Suprapubic skin (tissue), 4 donors: ENCODE measurements around the gene KLHL10. TPM values are rescaled to one million over a fixed set of nuclear protein-coding genes. Genes with fewer than 3 reads are reported as not detected.
A peak's percentile ranks its signal among the peaks of the same experiment; 100 is the strongest.

Experiments used
- DNase-seq, 2 donors: peaks; one replicate each; pipeline ENCODE4 v3.0.0-alpha.2; 2019; ENCODE audit warnings: low spot score in 2 of 2
- H3K27ac ChIP-seq: fragments of 200-600 bp; sonication (generic); one replicate; pipeline ENCODE4 v1.5.1; 2019
- H3K27me3 ChIP-seq: fragments of 200-600 bp; sonication (generic); one replicate; pipeline ENCODE4 v1.5.1; 2019
- H3K36me3 ChIP-seq: fragments of 200-600 bp; sonication (generic); one replicate; pipeline ENCODE4 v1.5.1; 2019
- H3K4me1 ChIP-seq: fragments of 200-600 bp; sonication (generic); one replicate; pipeline ENCODE4 v1.5.1; 2019
- H3K4me3 ChIP-seq: fragments of 200-600 bp; sonication (generic); one replicate; pipeline ENCODE4 v1.5.1; 2019; ENCODE audit warnings: mild to moderate bottlenecking
- H3K9me3 ChIP-seq: fragments of 200-600 bp; sonication (generic); one replicate; pipeline ENCODE4 v1.5.1; 2019
- EP300 ChIP-seq: sonication (generic); formaldehyde crosslinking; IDR thresholded peaks from one replicate; pipeline ENCODE4 v1.6.1; 2017; ENCODE audit warnings: antibody characterized with exemption
- POLR2A ChIP-seq, 2 donors: fragments of 450-650 bp; IDR thresholded peaks; one replicate each; pipeline ENCODE4 v1.6.1; 2017; ENCODE audit warnings: antibody characterized with exemption in 2 of 2, mild to moderate bottlenecking in 2 of 2, moderate library complexity in 2 of 2
- POLR2AphosphoS5 ChIP-seq, 3 donors: sonication (generic); formaldehyde crosslinking; IDR thresholded peaks; one replicate each; pipeline ENCODE4 v1.6.1; 2017; ENCODE audit warnings: antibody characterized with exemption in 3 of 3
- WGBS: methylation state at CpG from one replicate; pipeline ENCODE4 v1.1.5; 2018; 5-methylcytosine and 5-hydroxymethylcytosine counted together
- total RNA-seq, 4 donors: library from RNA; depleted of rRNA; stranded (reverse); fragments of >200 nt; gene quantifications; one replicate each; pipeline ENCODE4 v1.1.0, GENCODE V29; 2016
- TF ChIP-seq, protein P1 (sequence below), 2 donors: fragments of 200-600 bp in 1 of 2; fragments of 450-650 bp in 1 of 2; sonication (generic) in 1 of 2; IDR thresholded peaks; one replicate each; pipeline ENCODE4 v1.5.1; 2016 to 2019; ENCODE audit warnings: antibody characterized with exemption in 2 of 2, mild to moderate bottlenecking in 1 of 2, moderate library complexity in 1 of 2

Gene KLHL10
- total RNA-seq, 4 donors from 2014 or later = 0.30 TPM; not detected in 3

- TF ChIP-seq POLR2A (IDR thresholded peaks at IDR 0.05) (no peak), EP300 (no peak), POLR2AphosphoS5 (IDR thresholded peaks at IDR 0.05) (no peak)
- TF ChIP-seq, protein P1, sequence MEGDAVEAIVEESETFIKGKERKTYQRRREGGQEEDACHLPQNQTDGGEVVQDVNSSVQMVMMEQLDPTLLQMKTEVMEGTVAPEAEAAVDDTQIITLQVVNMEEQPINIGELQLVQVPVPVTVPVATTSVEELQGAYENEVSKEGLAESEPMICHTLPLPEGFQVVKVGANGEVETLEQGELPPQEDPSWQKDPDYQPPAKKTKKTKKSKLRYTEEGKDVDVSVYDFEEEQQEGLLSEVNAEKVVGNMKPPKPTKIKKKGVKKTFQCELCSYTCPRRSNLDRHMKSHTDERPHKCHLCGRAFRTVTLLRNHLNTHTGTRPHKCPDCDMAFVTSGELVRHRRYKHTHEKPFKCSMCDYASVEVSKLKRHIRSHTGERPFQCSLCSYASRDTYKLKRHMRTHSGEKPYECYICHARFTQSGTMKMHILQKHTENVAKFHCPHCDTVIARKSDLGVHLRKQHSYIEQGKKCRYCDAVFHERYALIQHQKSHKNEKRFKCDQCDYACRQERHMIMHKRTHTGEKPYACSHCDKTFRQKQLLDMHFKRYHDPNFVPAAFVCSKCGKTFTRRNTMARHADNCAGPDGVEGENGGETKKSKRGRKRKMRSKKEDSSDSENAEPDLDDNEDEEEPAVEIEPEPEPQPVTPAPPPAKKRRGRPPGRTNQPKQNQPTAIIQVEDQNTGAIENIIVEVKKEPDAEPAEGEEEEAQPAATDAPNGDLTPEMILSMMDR (IDR thresholded peaks at IDR 0.05) = no peak
- peak within 1 kb of the TSS; percentile 82 for H3K4me3 ChIP-seq
- peaks cover 4% of the 10 kb centered on the region for H3K36me3 ChIP-seq
- peak in 1 of 2 donors; percentile 75 for DNase-seq
- H3K27me3 ChIP-seq = no peaks in the 10 kb centered on the region
- H3K9me3 ChIP-seq = no peaks in the 10 kb centered on the region
- H3K4me1 ChIP-seq = peaks cover 44% of the 10 kb centered on the region
- 3% methylated on average over 31 of the region's 35 CpGs for WGBS
- peak within 1 kb of the TSS; percentile 66 for H3K27ac ChIP-seq
Observed at GRCh38 chr17:41812381-41813151, 25.1 kb upstream of the KLHL10 start, which contains the start of gene FKBP10. Gene FKBP10 (plus strand): TSS chr17:41813004. CDS start chr17:41813035, 31 bp downstream.

- Histone ChIP-seq H3K4me1 (peaks cover 44% of the 10 kb centered on the region), H3K27me3 (no peaks in the 10 kb centered on the region), H3K4me3 (peak overlapping the region; percentile 82), H3K36me3 (no peaks in the 10 kb centered on the region), H3K9me3 (no peaks in the 10 kb centered on the region), H3K27ac (no peak overlapping the region)
- no peak for DNase-seq
- 27% methylated on average over 12 of the region's 12 CpGs for WGBS
- TF ChIP-seq, protein P1 (IDR thresholded peaks at IDR 0.05) = no peak
- TF ChIP-seq POLR2A (IDR thresholded peaks at IDR 0.05) (no peak), POLR2AphosphoS5 (IDR thresholded peaks at IDR 0.05) (no peak), EP300 (no peak)
Observed at GRCh38 chr17:41813152-41813680, 24.4 kb upstream of the KLHL10 start.

- Histone ChIP-seq H3K27ac (no peak overlapping the region), H3K4me1 (peaks cover 44% of the 10 kb centered on the region), H3K9me3 (no peaks in the 10 kb centered on the region), H3K4me3 (peak overlapping the region; percentile 82), H3K36me3 (no peaks in the 10 kb centered on the region), H3K27me3 (no peaks in the 10 kb centered on the region)
- no peak for DNase-seq
- TF ChIP-seq EP300 (no peak), POLR2AphosphoS5 (IDR thresholded peaks at IDR 0.05) (no peak), POLR2A (IDR thresholded peaks at IDR 0.05) (no peak)
- TF ChIP-seq, protein P1 (IDR thresholded peaks at IDR 0.05) = no peak
- WGBS = 65% methylated on average over 9 of the region's 9 CpGs
Observed at GRCh38 chr17:41813699-41814124, 23.9 kb upstream of the KLHL10 start.

GRCh38 chr17:41814195-41814594 is 23.4 kb upstream of the KLHL10 start:
- Histone ChIP-seq H3K4me3 (no peak overlapping the region), H3K9me3 (no peaks in the 10 kb centered on the region), H3K27ac (no peak overlapping the region), H3K4me1 (peaks cover 44% of the 10 kb centered on the region), H3K27me3 (no peaks in the 10 kb centered on the region), H3K36me3 (peaks cover 1% of the 10 kb centered on the region)
- no peak for DNase-seq
- WGBS = 57% methylated on average over 1 of the region's 1 CpG
- TF ChIP-seq EP300 (no peak), POLR2A (IDR thresholded peaks at IDR 0.05) (no peak), POLR2AphosphoS5 (IDR thresholded peaks at IDR 0.05) (no peak)
- TF ChIP-seq, protein P1 (IDR thresholded peaks at IDR 0.05) = no peak

- no peaks in the 10 kb centered on the region for H3K27me3 ChIP-seq
- H3K4me1 ChIP-seq = peaks cover 23% of the 10 kb centered on the region
- H3K4me3 ChIP-seq = no peak overlapping the region
- H3K36me3 ChIP-seq = peaks cover 4% of the 10 kb centered on the region
- DNase-seq = no peak
- TF ChIP-seq POLR2AphosphoS5 (IDR thresholded peaks at IDR 0.05) = no peak
- TF ChIP-seq, protein P1 (IDR thresholded peaks at IDR 0.05) = no peak
- no peak for TF ChIP-seq EP300
- no peak for TF ChIP-seq POLR2A (IDR thresholded peaks at IDR 0.05)
- no peak overlapping the region for H3K27ac ChIP-seq
- 93% methylated on average over 20 of the region's 23 CpGs for WGBS
- H3K9me3 ChIP-seq = no peaks in the 10 kb centered on the region
Observed at GRCh38 chr17:41816637-41817320, 20.8 kb upstream of the KLHL10 start.
